22Rv1 (cell line): Measurements from ENCODE around the gene DOCK3.
"Not testable (repeated sequence)": the region's sequence is repeated elsewhere in the genome, so short reads cannot be mapped to it uniquely, and the experiment has no call there.

Experiments
- H3K27ac ChIP-seq: fragments of 450-650 bp; 2 replicates; pipeline ENCODE4 v1.5.1; 2017
- CTCF ChIP-seq: fragments of 450-650 bp; IDR thresholded peaks from 2 replicates; pipeline ENCODE4 v1.5.1; 2017; ENCODE audit warnings: mild to moderate bottlenecking
- ZFX ChIP-seq: fragments of 450-650 bp; IDR thresholded peaks from 2 replicates; pipeline ENCODE4 v1.6.1; 2017; ENCODE audit warnings: antibody characterized with exemption, borderline replicate concordance

Gene DOCK3

DNA sequence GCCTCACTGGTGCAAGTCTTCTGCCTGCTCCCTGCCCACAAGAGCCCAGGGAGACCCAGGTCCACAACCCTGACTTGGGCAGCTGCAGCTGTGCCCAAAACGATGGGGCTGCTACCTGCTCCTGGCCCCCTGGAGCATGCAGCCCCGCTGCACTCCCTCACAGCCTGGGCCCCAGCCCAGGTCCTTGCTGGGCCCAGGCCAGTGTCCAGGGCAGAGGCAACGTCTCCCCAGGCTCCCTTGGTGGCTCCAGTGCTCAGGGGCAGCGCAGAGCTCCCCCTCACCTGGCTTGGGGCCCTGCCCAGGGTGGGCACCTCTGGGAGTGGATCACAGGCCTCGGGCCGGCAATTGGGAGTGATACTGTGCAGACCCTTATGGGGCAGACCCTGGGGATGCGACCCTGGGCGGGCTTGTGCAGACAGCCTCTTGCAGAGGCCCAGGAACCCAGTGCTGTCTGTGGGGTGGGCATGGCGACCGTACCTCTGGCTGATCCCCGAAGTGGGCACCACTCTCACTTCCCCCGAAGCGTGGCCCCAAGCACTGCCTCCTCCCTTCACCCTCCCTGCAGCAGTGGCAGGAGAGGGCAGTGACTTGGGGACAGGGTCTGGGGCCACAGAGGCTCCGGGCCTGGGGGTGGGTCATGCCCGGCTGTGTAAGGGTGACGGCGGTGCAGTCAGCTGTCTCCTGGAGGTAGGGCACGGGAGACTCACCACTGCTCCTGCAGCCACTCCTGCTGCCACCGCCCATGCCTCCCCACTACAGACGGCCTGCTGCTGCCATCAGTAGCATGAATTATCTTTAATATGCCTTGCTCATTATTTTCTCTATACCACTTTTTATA, 255.9 kb downstream of the DOCK3 start:
- no peak overlapping the region for H3K27ac ChIP-seq
- no peak for TF ChIP-seq CTCF

DNA sequence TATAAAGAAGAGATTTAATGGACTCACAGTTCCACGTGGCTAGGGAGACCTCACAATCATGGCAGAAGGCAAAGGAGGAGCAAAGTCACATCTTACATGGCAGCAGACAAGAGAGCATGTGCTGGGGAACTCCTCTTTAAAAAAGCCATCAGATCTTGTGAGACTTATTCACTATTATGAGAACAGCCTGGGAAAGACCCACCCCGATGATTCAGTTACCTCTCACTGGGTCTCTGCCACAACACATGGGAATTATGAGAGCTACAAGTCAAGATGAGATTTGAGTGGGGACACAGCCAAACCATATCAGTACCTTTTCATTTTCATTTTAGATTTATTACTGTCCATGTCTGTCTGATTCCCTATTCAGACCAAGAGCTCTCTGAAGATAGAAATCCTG, 258.2 kb downstream of the DOCK3 start:
- H3K27ac ChIP-seq, result not testable (repeated sequence)

- H3K27ac ChIP-seq, result no peak overlapping the region
- TF ChIP-seq CTCF (no peak), ZFX (no peak)
These were observed 261.7 kb downstream of the DOCK3 start for GRCh38 chr3:50936389-50936788.

DNA sequence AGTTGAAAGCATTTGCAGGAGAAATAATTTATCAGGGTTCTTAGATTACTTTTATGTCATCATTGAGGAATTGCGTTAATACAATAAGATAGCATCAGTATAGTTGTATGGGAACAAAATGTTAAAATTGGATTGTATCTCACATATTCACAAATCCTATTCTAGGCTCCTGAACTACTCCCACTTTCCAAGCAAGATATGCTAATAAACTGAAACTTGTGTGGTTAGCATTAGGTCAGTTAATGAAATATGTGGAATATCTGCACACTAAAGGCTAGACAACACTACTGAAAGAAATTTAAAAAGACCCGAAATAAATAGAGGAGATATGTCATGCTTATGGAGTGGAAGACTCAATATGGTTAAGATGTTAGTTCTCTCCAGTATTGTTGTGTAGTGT, 272.7 kb downstream of the DOCK3 start:
- H3K27ac ChIP-seq, result no peak overlapping the region
- no peak for TF ChIP-seq ZFX
- no peak for TF ChIP-seq CTCF

- TF ChIP-seq CTCF (no peak), ZFX (no peak)
- no peak overlapping the region for H3K27ac ChIP-seq
These were observed 275.9 kb downstream of the DOCK3 start for GRCh38 chr3:50950591-50950990.

GRCh38 chr3:50953825-50954414, 279.2 kb downstream of the DOCK3 start:
- no peak for TF ChIP-seq ZFX
- no peak for TF ChIP-seq CTCF

DNA sequence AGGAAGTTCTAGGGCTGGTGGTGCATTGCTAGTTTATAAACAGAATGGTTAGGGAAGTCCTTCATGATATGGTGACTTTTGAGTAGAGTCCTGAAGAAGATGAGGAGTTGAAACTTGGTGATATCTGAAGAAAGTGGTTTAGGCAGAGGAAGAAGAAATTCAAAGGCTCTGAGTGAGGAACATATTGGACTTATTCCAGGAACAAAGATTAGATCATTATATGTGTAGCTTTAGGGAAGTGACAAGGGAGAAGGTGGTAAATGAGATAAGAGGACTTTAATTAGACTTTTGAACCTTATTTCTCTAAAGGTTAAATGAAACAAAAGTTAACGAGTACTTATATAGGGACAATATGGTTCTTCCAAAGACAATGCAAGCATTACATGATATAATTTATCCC, 286.7 kb downstream of the DOCK3 start:
- H3K27ac ChIP-seq, result no peak overlapping the region
- TF ChIP-seq CTCF (no peak), ZFX (no peak)

More at GRCh38 chr3:50953825-50954414, 279.2 kb downstream of the DOCK3 start:
- H3K27ac ChIP-seq, result no peak overlapping the region
